ENCODE results near the gene CDC42EP2.

GRCh38 chr11:65320386-65321075, 5.9 kb downstream of the CDC42EP2 start:
- TF ChIP-seq, protein P1, sequence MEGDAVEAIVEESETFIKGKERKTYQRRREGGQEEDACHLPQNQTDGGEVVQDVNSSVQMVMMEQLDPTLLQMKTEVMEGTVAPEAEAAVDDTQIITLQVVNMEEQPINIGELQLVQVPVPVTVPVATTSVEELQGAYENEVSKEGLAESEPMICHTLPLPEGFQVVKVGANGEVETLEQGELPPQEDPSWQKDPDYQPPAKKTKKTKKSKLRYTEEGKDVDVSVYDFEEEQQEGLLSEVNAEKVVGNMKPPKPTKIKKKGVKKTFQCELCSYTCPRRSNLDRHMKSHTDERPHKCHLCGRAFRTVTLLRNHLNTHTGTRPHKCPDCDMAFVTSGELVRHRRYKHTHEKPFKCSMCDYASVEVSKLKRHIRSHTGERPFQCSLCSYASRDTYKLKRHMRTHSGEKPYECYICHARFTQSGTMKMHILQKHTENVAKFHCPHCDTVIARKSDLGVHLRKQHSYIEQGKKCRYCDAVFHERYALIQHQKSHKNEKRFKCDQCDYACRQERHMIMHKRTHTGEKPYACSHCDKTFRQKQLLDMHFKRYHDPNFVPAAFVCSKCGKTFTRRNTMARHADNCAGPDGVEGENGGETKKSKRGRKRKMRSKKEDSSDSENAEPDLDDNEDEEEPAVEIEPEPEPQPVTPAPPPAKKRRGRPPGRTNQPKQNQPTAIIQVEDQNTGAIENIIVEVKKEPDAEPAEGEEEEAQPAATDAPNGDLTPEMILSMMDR (IDR thresholded peaks at IDR 0.05) = no peak
- TF ChIP-seq POLR2AphosphoS5 (IDR thresholded peaks at IDR 0.05) (no peak), EP300 (IDR thresholded peaks at IDR 0.05) (no peak)

Measured in gastroesophageal sphincter (tissue), 3 donors.